ENCODE data around the gene DOCK11. TPM values are rescaled to one million over a fixed set of nuclear protein-coding genes. Genes with fewer than 3 reads are reported as not detected.
"Not testable (repeated sequence)": the region's sequence is repeated elsewhere in the genome, so short reads cannot be mapped to it uniquely, and the experiment has no call there.

The DOCK11 gene
- total and polyA plus RNA-seq, 10 of the 15 experiments (the other 5 are each of a cell fraction or from before 2014, with no cell fraction given): 16.3 to 30.7 (median 19.8) TPM

DNA sequence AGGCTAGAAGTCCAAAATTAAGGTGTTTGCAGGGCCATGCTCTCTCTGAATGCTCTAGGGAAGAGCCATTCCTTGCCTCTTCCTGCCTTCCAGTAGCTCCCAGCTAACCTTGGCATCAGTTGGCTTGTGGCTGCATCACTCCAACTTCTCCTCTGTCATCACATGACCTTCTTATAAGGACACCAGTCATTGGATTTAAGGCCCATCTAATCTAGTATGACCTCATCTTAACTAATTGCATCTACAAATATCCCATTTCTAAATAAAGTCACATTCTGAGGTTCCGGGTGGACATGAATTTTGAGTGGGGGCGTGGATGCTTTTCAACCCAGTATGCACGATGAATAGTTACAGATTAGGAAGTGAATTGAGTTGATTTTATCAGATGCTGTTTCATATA is 89.7 kb downstream of the DOCK11 start:
- Histone ChIP-seq H2AFZ (ENCODE audit: control insufficient read depth, low read depth, low read length) (no peak overlapping the region), H3K36me3 (ENCODE audit: control insufficient read depth in 2 of 2, insufficient read depth in 2 of 2, low read length in 1 of 2) (no peaks in the 10 kb centered on the region), H3K4me2 (ENCODE audit: control insufficient read depth, insufficient read depth) (no peak overlapping the region), H3K9me3 (replicated peaks; ENCODE audit: control insufficient read depth, insufficient read depth, low read length) (no peaks in the 10 kb centered on the region), H3K27ac (ENCODE audit: control insufficient read depth, insufficient read depth) (no peak overlapping the region), H3K27me3 (replicated peaks in 1 of 2; ENCODE audit: control insufficient read depth in 2 of 2, insufficient read depth in 2 of 2, low read length in 1 of 2) (no peaks in the 10 kb centered on the region), H3K79me2 (ENCODE audit: control insufficient read depth, insufficient read depth, low read length) (no peaks in the 10 kb centered on the region), H4K20me1 (ENCODE audit: control insufficient read depth, insufficient read depth) (no peaks in the 10 kb centered on the region), H3K4me1 (ENCODE audit: control insufficient read depth, insufficient read depth, low read length) (no peaks in the 10 kb centered on the region), H3K9ac (ENCODE audit: control insufficient read depth, insufficient read depth, low read length) (no peak overlapping the region), H3K4me3 (no peak overlapping the region)
- CTCF ChIA-PET: no interaction called here
- DNase-seq (ENCODE audit: low read depth, low spot score) (no peak), ATAC-seq (no peak), FAIRE-seq (no peak)
- WGBS (ENCODE audit: insufficient coverage, insufficient replicate concordance, low lambda C conversion rate, missing lambda C conversion rate): 78% methylated on average over 3 of the region's 3 CpGs
- no peak for TF ChIP-seq NRF1 (conservative IDR thresholded peaks at IDR 0.05; ENCODE audit: low read depth, low read length)
- TF ChIP-seq CHD2 (IDR thresholded peaks at IDR 0.05; ENCODE audit: borderline replicate concordance, low read depth, low read length): no peak
- no peak for TF ChIP-seq ESRRA (IDR thresholded peaks at IDR 0.05; ENCODE audit: low read length)
- TF ChIP-seq NR2C1 (IDR thresholded peaks at IDR 0.05): no peak
- TF ChIP-seq SMARCA5 (IDR thresholded peaks at IDR 0.05): no peak
- TF ChIP-seq, protein P1, sequence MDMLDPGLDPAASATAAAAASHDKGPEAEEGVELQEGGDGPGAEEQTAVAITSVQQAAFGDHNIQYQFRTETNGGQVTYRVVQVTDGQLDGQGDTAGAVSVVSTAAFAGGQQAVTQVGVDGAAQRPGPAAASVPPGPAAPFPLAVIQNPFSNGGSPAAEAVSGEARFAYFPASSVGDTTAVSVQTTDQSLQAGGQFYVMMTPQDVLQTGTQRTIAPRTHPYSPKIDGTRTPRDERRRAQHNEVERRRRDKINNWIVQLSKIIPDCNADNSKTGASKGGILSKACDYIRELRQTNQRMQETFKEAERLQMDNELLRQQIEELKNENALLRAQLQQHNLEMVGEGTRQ (IDR thresholded peaks at IDR 0.05; ENCODE audit: borderline replicate concordance, low read depth, low read length): no peak
- TF ChIP-seq, protein P2, sequence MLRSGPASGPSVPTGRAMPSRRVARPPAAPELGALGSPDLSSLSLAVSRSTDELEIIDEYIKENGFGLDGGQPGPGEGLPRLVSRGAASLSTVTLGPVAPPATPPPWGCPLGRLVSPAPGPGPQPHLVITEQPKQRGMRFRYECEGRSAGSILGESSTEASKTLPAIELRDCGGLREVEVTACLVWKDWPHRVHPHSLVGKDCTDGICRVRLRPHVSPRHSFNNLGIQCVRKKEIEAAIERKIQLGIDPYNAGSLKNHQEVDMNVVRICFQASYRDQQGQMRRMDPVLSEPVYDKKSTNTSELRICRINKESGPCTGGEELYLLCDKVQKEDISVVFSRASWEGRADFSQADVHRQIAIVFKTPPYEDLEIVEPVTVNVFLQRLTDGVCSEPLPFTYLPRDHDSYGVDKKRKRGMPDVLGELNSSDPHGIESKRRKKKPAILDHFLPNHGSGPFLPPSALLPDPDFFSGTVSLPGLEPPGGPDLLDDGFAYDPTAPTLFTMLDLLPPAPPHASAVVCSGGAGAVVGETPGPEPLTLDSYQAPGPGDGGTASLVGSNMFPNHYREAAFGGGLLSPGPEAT (IDR thresholded peaks at IDR 0.05; ENCODE audit: low read depth): no peak
- TF ChIP-seq SREBF2 (IDR thresholded peaks at IDR 0.05; ENCODE audit: low read length): no peak
- TF ChIP-seq, protein P3, sequence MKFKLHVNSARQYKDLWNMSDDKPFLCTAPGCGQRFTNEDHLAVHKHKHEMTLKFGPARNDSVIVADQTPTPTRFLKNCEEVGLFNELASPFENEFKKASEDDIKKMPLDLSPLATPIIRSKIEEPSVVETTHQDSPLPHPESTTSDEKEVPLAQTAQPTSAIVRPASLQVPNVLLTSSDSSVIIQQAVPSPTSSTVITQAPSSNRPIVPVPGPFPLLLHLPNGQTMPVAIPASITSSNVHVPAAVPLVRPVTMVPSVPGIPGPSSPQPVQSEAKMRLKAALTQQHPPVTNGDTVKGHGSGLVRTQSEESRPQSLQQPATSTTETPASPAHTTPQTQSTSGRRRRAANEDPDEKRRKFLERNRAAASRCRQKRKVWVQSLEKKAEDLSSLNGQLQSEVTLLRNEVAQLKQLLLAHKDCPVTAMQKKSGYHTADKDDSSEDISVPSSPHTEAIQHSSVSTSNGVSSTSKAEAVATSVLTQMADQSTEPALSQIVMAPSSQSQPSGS (IDR thresholded peaks at IDR 0.05; ENCODE audit: low read length): no peak
- no peak for TF ChIP-seq TCF7 (IDR thresholded peaks at IDR 0.05; ENCODE audit: borderline replicate concordance)
- TF ChIP-seq EGR1 (IDR thresholded peaks at IDR 0.05; ENCODE audit: borderline replicate concordance in 1 of 2, low read depth in 2 of 2, low read length in 2 of 2): no peak
- TF ChIP-seq HDAC2 (IDR thresholded peaks at IDR 0.05): no peak
- TF ChIP-seq CEBPB (IDR thresholded peaks at IDR 0.05; ENCODE audit: borderline replicate concordance in 1 of 2, low read depth in 2 of 2, low read length in 2 of 2): no peak
- BruUV-seq (replicated peaks): no TSS peak
- SMC1A ChIA-PET (ENCODE audit: uncharacterized antibody, unreplicated experiment): no interaction called here
- in situ Hi-C loops (cut with MboI) (no loop called here), intact Hi-C loops (cut with micrococcal nuclease; ENCODE audit: unreplicated experiment) (no loop called here)
- POLR2A ChIA-PET: no interaction called here
- RAD21 ChIA-PET (ENCODE audit: unreplicated experiment): no interaction called here

DNA sequence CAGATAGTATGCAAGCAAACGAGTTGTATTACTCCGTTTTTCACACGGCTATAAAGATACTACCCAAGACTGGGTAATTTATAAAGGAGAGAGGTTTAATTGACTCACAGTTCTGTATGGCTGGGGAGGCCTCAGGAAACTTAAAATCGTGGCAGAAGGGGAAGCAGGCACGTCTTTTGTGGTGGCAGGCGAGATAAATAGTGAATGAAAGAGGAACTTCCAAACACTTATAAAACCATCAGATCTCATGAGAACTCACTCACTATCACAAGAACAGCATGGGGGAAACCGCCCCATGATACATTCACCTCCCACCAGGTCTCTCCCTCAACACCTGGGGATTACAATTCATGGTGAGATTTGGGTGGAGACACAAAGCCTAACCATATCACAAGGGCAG is 90.6 kb downstream of the DOCK11 start:
- H3K27ac ChIP-seq (ENCODE audit: control insufficient read depth, insufficient read depth); H3K79me2 ChIP-seq (ENCODE audit: control insufficient read depth, insufficient read depth, low read length); H3K4me2 ChIP-seq (ENCODE audit: control insufficient read depth, insufficient read depth); H3K9ac ChIP-seq (ENCODE audit: control insufficient read depth, insufficient read depth, low read length); H3K4me3 ChIP-seq; H4K20me1 ChIP-seq (ENCODE audit: control insufficient read depth, insufficient read depth); H3K9me3 ChIP-seq (replicated peaks; ENCODE audit: control insufficient read depth, insufficient read depth, low read length); H2AFZ ChIP-seq (ENCODE audit: control insufficient read depth, low read depth, low read length); in situ Hi-C loops (cut with MboI); RAD21 ChIA-PET (ENCODE audit: unreplicated experiment); DNase-seq (ENCODE audit: low read depth, low spot score); FAIRE-seq; intact Hi-C loops (cut with micrococcal nuclease; ENCODE audit: unreplicated experiment); H3K27me3 ChIP-seq (replicated peaks in 1 of 2; ENCODE audit: control insufficient read depth in 2 of 2, insufficient read depth in 2 of 2, low read length in 1 of 2); H3K4me1 ChIP-seq (ENCODE audit: control insufficient read depth, insufficient read depth, low read length); POLR2A ChIA-PET; BruUV-seq (replicated peaks); ATAC-seq; H3K36me3 ChIP-seq (ENCODE audit: control insufficient read depth in 2 of 2, insufficient read depth in 2 of 2, low read length in 1 of 2): not testable (repeated sequence)
- WGBS (ENCODE audit: insufficient coverage, insufficient replicate concordance, low lambda C conversion rate, missing lambda C conversion rate): 18% methylated on average over 7 of the region's 7 CpGs
- CTCF ChIA-PET: interaction anchor here (0.9 to 1.6 kb wide), 2 partner anchors 16 to 89 kb away, joined by 3 to 7 read pairs; no protein-coding TSS in a partner anchor
- SMC1A ChIA-PET (ENCODE audit: uncharacterized antibody, unreplicated experiment): interaction anchor here (1.3 kb wide), 1 partner anchor 15 kb away, joined by 3 read pairs; no protein-coding TSS in a partner anchor
